Chondrocyte (in vitro differentiated cells): ENCODE data around the gene TTC31. TPM values are rescaled to one million over a fixed set of nuclear protein-coding genes. Genes with fewer than 3 reads are reported as not detected.

Experiments used
- DNase-seq: peaks from one replicate; pipeline ENCODE4 v3.0.0; 2021; ENCODE audit warnings: mixed read lengths, low spot score
- H3K27ac Mint-ChIP-seq: one replicate; pipeline ENCODE4 v1.8.0; 2021; ENCODE audit warnings: mild to moderate bottlenecking, moderate library complexity, mixed read lengths; ENCODE audit not compliant: unreplicated experiment
- H3K27me3 Mint-ChIP-seq: 2 replicates; pipeline ENCODE4 v1.8.0; 2021; ENCODE audit warnings: low read depth, mixed read lengths
- H3K36me3 Mint-ChIP-seq: 2 replicates; pipeline ENCODE4 v1.8.0; 2021; ENCODE audit warnings: low read depth, mixed read lengths
- H3K4me1 Mint-ChIP-seq: 2 replicates; pipeline ENCODE4 v1.8.0; 2021; ENCODE audit warnings: low read depth, mild to moderate bottlenecking, mixed read lengths
- H3K4me3 Mint-ChIP-seq: one replicate; pipeline ENCODE4 v1.8.0; 2021; ENCODE audit warnings: mild to moderate bottlenecking, moderate library complexity, mixed read lengths; ENCODE audit not compliant: unreplicated experiment
- H3K9me3 Mint-ChIP-seq: 2 replicates; pipeline ENCODE4 v1.8.0; 2021; ENCODE audit warnings: low read depth, mixed read lengths
- total RNA-seq: library from RNA; stranded (reverse); gene quantifications from 3 replicates; pipeline ENCODE4 v1.2.1, GENCODE V29; 2021
- TF ChIP-seq, protein P1 (sequence below): fragments of 200-600 bp; sonication (generic); IDR thresholded peaks from 2 replicates; pipeline ENCODE4 v1.5.0; 2021; ENCODE audit warnings: antibody characterized with exemption, mild to moderate bottlenecking, moderate library complexity

The TTC31 gene
- total RNA-seq, 1 donor from 2014 or later, result 18.1 TPM

DNA sequence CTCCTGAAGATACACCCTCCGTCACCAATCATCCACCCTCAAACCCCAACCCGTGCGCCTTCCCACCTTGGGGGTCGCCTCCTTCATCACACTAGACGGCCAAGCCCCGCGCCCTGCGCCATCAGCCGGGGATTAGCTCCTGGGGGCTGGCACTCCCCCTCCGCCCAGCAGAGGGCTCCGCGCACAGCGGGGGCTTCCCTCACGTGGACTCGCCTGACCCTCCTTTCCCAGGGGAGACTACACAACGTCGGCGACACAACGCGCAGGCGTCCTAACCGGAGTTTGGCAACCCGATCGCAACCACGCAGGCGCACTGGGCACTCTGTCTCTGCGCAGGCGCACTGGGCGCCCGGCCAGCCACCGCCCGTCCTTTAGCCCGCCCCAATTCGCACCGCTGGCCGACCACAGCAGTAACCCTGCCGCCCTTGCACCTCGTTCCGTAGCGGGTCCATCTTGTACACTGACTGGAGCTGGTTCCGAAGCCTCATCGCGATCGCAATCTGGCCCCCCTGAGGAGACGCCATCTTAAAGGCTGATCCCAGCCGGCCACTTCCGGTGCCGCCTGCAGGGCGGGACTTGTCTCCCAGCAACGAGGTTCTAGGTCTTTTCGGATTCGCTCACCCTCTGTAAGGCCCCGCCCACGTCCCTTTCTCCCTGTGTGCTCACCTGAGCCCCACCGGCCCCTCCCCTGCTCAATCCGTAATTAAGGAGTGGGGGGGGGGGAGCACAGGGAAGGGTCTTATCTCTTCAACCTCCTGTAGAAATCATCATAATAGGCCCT is 24.5 kb downstream of the TTC31 start, which contains the start of gene PCGF1:
TSS of gene PCGF1 (minus strand) at position 551 of the 781 bp plus-strand sequence. CDS start at position 524, 27 bp downstream.
- peaks cover 28% of the 10 kb centered on the region for H3K27me3 Mint-ChIP-seq
- peaks cover 52% of the 10 kb centered on the region for H3K4me1 Mint-ChIP-seq

DNA sequence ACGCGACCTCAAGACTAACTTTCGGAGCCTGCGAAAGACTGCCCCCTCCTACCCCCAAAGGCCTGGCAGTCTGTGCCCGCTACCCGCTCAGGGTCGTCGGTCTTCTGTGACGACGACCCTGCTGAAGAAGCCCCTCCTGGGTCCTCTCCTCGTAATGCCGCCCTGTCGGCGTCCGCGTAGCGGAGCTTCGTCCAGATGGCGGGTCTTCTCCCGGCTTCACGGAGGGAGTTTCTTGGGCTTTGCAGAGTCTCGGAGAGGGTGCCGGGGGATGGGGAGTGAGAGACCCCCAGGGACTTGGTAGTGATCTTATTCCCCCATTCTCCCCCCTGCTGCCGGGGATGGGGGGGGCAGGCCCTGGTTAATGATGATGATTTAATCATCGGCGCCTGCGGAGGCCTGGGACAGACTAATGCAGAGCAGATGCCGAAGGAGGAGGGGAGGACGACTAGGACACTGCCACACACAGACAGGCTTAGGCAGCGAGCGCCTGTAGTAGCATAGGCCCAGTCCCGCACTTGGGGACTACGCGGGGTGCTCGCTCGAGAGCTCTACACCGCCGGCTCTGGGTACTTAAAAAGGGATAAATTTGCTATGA is 25.1 kb downstream of the TTC31 start:
- Mint-ChIP-seq H3K4me3 (peak overlapping the region; percentile 100), H3K9me3 (no peaks in the 10 kb centered on the region), H3K27me3 (peaks cover 34% of the 10 kb centered on the region), H3K27ac (peak overlapping the region; percentile 100), H3K36me3 (peaks cover 14% of the 10 kb centered on the region), H3K4me1 (peaks cover 47% of the 10 kb centered on the region)
- no peak for DNase-seq
- TF ChIP-seq, protein P1, sequence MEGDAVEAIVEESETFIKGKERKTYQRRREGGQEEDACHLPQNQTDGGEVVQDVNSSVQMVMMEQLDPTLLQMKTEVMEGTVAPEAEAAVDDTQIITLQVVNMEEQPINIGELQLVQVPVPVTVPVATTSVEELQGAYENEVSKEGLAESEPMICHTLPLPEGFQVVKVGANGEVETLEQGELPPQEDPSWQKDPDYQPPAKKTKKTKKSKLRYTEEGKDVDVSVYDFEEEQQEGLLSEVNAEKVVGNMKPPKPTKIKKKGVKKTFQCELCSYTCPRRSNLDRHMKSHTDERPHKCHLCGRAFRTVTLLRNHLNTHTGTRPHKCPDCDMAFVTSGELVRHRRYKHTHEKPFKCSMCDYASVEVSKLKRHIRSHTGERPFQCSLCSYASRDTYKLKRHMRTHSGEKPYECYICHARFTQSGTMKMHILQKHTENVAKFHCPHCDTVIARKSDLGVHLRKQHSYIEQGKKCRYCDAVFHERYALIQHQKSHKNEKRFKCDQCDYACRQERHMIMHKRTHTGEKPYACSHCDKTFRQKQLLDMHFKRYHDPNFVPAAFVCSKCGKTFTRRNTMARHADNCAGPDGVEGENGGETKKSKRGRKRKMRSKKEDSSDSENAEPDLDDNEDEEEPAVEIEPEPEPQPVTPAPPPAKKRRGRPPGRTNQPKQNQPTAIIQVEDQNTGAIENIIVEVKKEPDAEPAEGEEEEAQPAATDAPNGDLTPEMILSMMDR, result no peak

More for the DNA sequence above, 24.5 kb downstream of the TTC31 start, which contains the start of gene PCGF1:
- peak within 1 kb of the TSS; percentile 100 for H3K4me3 Mint-ChIP-seq
- TF ChIP-seq, protein P1, result peak; percentile 72
- H3K9me3 Mint-ChIP-seq, result no peaks in the 10 kb centered on the region
- peaks cover 14% of the 10 kb centered on the region for H3K36me3 Mint-ChIP-seq
- DNase-seq, result no peak
- H3K27ac Mint-ChIP-seq, result peak within 1 kb of the TSS; percentile 100

DNA sequence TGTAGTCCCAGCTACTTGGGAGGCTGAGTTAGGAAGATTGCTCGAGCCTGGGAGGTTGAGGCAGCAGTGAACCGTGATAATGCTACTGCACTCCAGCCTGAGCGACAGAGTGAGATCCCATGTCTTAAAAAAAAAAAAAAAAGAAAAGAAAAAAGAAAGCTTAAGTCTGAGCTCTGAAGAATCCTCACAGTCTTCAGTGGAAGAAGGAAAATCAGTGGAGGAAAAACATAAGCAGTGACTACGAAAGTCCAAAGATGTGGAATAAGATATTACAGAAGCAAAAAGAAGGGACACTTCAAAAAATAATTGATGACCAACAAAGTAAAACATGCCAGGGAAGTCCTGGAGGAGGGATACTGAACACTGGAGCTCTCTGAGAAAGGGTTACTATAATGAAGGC is 27.4 kb downstream of the TTC31 start:
- no peaks in the 10 kb centered on the region for H3K9me3 Mint-ChIP-seq
- peaks cover 6% of the 10 kb centered on the region for H3K36me3 Mint-ChIP-seq
- H3K4me3 Mint-ChIP-seq, result no peak overlapping the region
- H3K4me1 Mint-ChIP-seq, result peaks cover 28% of the 10 kb centered on the region
- peaks cover 45% of the 10 kb centered on the region for H3K27me3 Mint-ChIP-seq
- H3K27ac Mint-ChIP-seq, result no peak overlapping the region
- no peak for DNase-seq
- TF ChIP-seq, protein P1, result no peak

DNA sequence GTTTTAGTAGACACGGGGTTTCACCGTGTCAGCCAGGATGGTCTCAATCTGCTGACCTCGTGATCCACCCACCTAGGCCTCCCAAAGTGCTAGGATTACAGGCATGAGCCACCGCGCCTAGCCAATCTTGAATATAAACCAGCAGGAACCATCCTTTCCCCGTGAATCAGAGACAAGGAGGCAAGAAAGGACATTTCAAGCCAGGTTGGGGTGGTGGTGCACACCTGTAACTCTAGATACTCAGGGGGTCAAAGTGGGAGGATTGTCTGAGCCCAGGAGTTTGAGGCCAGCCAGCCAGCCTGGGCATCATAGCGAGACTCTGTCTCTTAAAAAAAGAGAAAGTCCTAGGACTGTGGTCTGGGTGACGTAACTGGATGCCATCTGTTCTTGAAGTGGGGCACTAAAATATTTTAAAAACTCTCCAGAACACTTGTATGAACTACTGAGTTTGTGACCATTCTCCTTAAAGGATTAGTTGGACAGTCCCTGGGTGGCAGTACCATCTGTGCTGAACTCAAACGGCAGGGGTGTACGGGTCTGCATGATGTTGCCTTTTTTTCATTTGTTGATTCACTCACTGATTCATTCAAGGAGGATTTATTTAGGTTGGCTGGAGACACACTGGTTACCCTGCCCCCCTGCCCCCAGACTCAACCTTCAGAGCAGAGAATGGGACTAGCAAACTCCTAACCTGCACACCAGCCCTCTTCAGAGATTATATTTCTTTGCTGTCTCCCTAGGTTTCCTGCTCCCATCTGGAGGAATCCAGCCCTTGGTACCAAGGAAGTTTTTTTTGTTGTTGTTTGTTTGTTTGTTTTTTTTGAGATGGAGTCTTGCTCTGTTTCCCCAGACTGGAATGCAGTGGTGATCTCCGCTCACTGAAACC is 28.5 kb downstream of the TTC31 start:
- H3K27me3 Mint-ChIP-seq, result peaks cover 48% of the 10 kb centered on the region
- no peak for DNase-seq
- no peaks in the 10 kb centered on the region for H3K9me3 Mint-ChIP-seq
- H3K27ac Mint-ChIP-seq, result no peak overlapping the region
- H3K4me1 Mint-ChIP-seq, result peaks cover 21% of the 10 kb centered on the region
- peaks cover 6% of the 10 kb centered on the region for H3K36me3 Mint-ChIP-seq
- TF ChIP-seq, protein P1, result no peak
- no peak overlapping the region for H3K4me3 Mint-ChIP-seq
